Colon (tissue), 2 donors: ENCODE results near the gene FRMD4A.
"Not testable (repeated sequence)": the region's sequence is repeated elsewhere in the genome, so short reads cannot be mapped to it uniquely, and the experiment has no call there.

Experiments
- FAIRE-seq: peaks from 2 replicates; lab custom pipeline; 2012; peaks lifted over from hg19 to GRCh38; lab: Jason Lieb, UNC
- donor health status: control.
- donor health status: control.

The FRMD4A gene

DNA sequence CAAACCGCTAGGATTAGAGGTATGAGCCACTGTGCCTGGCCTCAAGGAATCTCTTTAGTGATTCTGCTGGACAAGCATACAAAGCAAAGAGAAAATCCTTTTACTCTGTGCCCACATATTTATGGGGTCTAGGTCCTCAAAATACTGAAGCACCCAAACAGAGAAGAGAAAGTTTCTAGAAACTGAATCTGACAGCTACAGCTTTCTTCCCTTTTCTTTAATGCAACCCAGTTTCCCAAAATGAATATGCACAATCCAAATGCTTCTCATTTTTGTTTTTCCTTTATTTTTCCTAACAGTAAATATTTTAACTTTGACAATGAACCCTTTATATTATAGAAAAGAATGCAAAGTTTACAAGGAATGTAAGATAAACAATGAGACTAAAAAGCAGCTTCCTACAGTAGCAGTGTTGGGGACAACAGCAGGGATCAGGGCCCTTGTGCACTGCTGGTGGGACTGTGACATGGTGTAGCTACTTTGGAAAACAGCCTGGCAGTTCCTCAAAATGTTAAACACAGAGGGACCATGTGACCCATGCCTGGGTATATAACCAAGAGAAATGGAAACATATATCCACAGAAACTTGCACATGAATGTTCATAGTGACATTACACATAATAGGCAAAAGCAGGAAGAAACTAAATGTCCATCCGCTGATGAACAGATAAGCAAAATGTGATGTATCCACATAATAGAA lies 418.8 kb downstream of the FRMD4A start:
- no peak for FAIRE-seq

- no peak for FAIRE-seq
Measured at GRCh38 chr10:13909516-13910258, 421.0 kb downstream of the FRMD4A start.

DNA sequence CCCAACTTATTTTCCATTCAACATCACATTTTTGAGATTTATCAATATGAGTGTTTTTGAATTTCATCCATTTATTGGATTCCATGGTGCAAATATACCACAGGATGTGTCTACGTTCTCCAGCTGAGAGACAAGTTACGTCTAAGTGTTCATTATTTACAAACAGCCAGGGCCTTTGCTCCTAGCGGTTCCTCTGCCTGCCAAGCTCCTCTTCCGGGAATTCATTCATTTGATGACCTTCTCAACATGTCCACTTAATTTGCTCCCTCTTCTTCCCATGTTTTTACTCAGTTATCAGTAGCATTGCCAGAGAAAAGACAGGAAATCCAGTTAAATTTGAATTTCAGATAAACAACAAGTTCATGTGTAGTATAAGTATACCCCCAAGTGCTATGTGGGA lies 422.2 kb downstream of the FRMD4A start:
- FAIRE-seq = no peak

GRCh38 chr10:13907570-13907969 lies 423.2 kb downstream of the FRMD4A start:
- FAIRE-seq = no peak

DNA sequence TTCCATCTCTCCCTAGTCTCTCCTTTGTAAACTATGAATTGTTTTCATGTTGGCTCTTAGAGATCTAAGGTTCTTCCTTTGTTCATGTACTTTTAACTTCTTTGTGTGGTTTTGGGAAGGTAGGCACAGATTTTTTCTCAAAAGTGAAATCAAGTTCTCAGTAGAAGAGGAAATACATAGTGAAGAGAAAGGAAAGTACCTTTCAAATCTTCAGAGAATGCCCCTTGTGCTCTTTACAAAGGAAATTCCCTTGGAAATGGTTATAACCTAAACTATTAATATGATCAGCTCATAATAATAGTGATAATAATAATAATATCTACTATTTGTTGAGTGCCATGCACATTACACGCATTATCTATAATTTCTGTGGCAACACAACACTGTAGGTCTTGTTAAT lies 425.4 kb downstream of the FRMD4A start:
- FAIRE-seq = no peak

- no peak for FAIRE-seq
Measured at GRCh38 chr10:13904064-13904463, 426.7 kb downstream of the FRMD4A start.

GRCh38 chr10:13902868-13903587 lies 427.7 kb downstream of the FRMD4A start:
- FAIRE-seq = no peak

DNA sequence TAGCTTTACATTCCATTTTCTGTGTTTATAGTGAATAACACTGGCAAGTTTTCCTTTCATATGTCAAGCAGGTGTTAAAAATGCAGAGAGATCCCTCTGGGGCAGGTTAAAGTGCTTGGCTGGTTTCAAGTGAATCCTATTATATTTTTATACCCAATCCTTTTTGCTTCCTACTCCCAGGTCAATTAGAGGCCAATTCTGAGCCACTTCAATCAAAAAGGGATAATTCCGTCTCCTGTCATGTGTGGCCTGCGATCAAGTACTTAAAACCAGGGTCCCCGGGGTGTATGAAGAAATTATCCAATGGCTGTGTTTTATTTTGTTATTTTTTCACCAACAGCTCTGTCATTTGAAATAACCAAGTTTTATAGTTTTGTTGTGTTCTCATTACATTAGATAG lies 430.8 kb downstream of the FRMD4A start:
- no peak for FAIRE-seq

DNA sequence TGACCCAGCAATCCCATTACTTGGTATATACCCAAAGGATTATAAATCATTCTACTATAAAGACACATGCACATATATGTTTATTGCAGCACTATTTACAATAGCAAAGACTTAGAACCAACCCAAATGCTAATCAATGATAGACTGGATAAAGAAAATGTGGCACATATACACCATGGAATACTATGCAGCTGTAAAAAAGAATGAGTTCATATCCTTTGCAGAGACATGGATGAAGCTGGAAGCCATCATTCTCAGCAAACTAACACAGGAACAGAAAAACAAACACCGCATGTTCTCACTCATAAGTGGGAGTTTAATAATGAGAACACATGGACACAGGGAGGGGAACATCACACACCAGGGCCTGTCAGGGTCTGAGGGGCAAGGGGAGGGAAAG lies 434.6 kb downstream of the FRMD4A start:
- FAIRE-seq = not testable (repeated sequence)

GRCh38 chr10:13894412-13895093 lies 436.2 kb downstream of the FRMD4A start:
- no peak for FAIRE-seq

GRCh38 chr10:13893926-13894325 lies 436.8 kb downstream of the FRMD4A start:
- no peak for FAIRE-seq

DNA sequence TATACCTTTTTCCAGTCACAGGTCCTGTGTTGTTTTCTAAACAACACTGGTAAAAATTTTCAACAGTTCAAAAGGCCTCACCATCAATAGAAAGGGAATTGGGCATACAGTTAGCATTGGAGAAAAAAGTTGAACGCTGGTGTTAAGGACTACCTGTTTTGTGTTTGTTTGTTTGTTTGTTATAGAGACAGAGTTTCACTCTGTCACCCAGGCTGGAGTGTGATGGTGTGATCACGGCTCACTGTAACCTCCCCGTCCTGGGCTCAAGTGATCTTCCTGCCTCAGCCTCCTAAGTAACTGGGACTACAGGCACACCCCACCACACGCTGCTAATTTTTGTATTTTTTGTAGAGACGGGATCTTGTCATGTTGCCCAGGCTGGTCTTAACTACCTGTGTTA lies 437.9 kb downstream of the FRMD4A start:
- FAIRE-seq = no peak

DNA sequence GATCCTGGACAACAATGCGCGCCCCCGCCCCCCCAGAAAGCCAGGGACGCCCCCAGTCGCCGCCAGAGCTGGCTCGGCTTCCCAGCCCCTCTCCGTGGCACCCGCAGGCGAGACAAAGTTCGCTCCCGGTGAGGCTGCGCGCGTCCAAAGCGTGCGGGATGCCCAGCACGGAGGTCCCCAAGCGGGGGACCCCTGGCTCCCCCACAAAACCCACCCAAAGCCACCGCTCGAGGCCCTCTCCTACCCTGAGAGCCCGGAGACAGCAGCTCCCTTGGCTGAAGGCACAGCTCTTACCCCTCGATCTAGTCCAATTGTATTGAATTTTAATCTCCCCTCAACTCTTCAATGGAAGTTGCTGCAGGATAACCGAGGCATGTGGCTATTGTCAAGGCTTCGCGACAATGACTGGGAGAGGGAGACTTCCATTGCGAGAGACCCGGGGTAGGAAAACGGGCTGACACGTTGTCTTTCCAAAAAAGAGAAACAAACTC lies 438.7 kb downstream of the FRMD4A start:
- FAIRE-seq = no peak

DNA sequence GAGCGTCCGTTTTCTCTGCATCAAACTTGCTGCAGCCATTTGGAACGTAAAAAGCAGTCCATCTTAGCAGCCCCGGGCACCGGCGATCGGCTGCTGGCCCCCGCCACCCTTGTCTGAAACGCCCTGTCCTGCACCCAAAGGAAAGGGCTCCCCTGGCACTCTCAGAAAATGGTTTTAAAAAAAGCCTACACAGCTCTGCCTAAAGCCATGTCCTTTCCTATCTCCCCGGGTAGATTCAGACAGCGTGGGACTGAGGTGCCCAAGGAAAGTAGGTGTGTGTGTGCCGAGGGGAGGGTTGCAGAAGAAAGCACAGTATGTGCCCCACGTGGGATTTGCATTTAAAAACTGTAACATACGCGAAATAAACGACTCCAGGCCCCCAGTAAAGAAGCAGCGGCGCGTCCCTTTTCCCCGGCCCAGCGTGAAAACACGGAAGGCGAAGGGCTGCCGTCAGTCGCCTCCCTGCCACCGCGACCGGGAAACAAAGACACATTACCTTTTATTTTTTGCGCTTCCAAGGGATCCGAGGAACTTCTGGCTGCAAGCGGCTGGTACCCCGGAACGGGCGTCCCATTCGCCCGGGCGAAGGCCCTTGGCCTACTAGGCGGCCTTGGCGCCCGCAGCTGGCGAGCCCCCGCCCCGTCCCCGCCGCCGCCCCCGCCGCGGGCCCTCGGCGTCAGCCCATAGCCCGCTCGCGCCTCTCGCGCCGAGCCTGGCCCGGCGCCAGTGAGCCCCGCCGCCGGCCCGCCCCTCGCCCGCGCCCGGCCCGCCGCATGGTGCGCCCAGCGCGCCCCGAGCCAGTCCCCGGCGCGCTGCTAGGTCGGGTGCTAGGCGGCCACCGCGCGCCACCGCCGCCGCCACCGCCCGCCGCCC lies 439.4 kb downstream of the FRMD4A start:
- no peak for FAIRE-seq

DNA sequence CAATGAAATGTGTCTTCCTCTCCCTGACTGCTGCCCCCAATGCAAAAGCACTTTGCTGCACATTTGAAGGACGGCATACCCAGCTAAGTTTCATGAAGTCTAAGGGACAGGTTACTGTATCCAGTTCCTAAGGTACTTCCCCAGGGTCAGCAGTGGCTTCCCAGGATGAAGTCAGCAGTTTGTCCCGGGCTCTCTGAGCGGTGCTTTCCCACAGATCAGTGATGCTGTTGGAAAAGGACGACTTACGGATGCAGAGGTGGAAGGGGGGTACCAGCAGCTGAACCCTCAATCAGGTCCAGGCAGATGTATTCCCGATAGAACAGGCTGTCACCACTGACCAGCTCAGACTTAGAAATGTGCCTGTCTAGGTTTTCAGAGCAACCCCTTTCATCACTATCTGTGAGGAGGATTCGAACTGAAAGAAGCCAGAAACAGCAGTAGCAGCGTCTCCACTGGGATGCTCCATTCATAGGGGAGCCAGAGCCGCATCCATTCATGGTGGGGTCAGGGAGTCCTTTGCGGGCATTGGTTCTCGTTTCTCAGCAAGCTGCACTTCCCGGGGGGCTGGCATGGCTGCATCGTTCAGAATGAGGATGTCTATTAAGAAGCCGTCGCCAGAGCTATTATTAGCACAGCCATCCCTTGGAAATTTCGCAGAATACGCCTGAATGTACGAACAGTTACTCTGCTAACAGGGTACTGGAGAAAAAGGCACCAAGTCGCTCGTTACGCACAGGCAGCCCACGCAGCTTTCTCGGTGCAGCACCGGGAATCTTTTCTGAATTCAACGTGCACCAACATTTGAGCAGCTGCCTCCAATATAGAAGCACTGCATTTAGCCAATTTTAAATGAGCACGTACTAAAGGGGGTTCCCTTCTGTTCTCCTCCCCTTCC lies 440.2 kb downstream of the FRMD4A start:
- FAIRE-seq = no peak

GRCh38 chr10:13887761-13888160 lies 443.0 kb downstream of the FRMD4A start:
- FAIRE-seq = no peak

- FAIRE-seq = no peak
Measured at GRCh38 chr10:13885238-13885990, 445.3 kb downstream of the FRMD4A start.

DNA sequence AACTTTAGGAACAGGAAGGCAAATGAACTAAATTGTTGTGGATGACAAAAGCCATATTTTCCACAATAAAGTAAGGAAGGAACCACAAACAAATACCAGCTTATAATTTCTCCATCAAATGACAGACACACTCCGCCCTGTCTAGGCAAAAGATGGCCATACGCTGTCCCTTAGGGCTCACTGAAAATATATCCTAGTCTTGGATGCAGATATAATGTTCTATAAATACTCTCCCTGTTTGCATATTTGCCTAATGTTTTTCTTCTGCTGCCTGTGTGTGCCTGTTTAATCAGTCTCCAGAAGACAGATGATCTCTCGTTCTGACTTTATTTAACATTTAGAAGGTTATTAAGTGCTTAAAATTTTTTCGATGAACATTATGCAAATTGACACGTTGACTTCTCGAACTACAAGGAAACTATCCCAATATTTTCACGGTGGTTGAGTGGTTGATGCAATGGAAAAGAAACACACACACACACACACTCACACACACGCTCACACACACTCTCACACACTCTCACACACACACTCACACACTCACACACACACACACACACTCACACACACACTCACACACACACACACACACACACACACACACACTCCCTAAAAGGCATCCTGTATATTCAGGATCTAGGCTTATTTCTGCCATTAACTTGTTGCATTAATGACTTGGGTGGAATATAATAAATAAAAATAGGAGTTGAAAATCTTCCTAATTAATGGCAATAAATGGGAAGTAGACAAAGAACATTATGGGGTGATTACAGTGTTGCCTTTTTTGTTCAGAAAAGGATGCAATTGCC lies 446.9 kb downstream of the FRMD4A start:
- no peak for FAIRE-seq
